ENCODE data around the gene TBC1D22A.
A peak's percentile ranks its signal among the peaks of the same experiment; 100 is the strongest.

DNA sequence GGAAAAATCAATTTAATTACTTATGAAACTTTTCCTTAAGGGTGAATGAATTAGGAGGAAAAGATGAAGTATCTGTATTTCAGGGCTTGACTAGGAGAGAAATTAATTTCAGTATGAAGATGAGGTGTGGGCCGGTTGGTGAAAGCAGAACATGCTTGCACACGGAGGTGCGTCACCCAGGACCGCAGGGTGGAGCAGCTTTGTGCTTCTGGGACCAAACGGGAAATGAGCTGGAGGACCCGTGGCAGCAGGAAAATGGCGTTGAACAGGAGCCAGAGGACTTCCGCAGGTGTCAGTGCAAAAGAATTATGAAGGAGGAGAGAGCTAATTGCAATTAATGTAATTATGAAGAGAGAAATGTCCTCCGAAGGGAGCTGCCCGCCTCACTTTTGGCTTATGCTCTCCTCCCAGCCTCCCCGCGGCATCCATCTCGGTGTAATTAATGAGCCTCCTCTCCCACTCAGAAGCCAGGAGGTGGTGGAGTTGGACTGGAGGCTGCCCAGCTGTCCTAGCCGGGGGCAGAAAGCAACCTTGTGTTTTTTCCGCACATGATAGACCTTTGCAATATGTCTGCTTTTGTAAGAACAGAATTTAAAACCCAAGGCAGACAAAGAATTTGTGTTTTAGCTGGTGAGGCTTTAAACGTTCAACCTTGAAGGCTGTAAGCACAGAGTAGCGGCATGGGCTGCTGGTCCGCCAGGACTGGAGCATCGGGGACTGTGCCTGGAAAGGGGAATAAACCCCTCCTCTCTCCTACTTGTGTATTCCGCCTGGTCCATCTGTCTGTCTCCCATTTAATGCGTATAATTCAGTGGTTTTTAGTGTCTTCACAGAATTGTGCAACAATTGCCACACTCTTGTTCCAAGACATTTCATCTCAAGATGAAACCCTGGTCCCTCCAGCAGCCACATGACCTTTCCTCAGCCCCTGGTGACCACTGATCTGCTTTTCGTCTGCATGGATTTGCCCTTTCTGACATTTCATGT is 180.6 kb downstream of the TBC1D22A start:
- TF ChIP-seq, protein P1, sequence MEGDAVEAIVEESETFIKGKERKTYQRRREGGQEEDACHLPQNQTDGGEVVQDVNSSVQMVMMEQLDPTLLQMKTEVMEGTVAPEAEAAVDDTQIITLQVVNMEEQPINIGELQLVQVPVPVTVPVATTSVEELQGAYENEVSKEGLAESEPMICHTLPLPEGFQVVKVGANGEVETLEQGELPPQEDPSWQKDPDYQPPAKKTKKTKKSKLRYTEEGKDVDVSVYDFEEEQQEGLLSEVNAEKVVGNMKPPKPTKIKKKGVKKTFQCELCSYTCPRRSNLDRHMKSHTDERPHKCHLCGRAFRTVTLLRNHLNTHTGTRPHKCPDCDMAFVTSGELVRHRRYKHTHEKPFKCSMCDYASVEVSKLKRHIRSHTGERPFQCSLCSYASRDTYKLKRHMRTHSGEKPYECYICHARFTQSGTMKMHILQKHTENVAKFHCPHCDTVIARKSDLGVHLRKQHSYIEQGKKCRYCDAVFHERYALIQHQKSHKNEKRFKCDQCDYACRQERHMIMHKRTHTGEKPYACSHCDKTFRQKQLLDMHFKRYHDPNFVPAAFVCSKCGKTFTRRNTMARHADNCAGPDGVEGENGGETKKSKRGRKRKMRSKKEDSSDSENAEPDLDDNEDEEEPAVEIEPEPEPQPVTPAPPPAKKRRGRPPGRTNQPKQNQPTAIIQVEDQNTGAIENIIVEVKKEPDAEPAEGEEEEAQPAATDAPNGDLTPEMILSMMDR (IDR thresholded peaks at IDR 0.05): no peak
- peak in 1 of 3 donors; percentile 28 for TF ChIP-seq POLR2AphosphoS5 (IDR thresholded peaks at IDR 0.05)
- no peak for TF ChIP-seq POLR2A (IDR thresholded peaks at IDR 0.05)
